ENCODE data around the gene DRAM2. TPM values are rescaled to one million over a fixed set of nuclear protein-coding genes. Genes with fewer than 3 reads are reported as not detected.

Gene DRAM2
- total and polyA plus RNA-seq, 9 of the 15 experiments (the other 6 are each of a cell fraction or from before 2014, with no cell fraction given) = 29.0 to 161 (median 53.5) TPM

DNA sequence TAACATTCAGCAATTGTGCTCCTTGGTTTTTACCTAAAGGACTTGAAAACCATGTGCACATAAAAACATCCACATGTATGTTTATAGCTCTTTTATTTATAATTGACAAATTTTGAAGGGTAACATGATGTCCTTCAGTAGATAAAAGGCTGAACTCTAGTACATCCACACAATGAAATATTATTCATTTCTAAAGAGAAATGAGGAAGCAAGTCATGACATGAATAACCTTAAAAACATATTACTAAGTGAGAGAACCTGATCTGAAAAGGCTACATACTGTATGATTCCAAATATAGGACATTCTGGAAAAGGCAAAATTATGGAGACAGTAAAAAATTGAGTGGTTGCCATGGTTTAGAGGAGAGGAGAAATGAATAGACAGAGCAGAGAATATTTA lies 50.3 kb downstream of the DRAM2 start (continued):
- TF ChIP-seq, protein P1, sequence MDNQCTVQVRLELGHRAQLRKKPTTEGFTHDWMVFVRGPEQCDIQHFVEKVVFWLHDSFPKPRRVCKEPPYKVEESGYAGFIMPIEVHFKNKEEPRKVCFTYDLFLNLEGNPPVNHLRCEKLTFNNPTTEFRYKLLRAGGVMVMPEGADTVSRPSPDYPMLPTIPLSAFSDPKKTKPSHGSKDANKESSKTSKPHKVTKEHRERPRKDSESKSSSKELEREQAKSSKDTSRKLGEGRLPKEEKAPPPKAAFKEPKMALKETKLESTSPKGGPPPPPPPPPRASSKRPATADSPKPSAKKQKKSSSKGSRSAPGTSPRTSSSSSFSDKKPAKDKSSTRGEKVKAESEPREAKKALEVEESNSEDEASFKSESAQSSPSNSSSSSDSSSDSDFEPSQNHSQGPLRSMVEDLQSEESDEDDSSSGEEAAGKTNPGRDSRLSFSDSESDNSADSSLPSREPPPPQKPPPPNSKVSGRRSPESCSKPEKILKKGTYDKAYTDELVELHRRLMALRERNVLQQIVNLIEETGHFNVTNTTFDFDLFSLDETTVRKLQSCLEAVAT (IDR thresholded peaks at IDR 0.05) = no peak
- TF ChIP-seq, protein P2, sequence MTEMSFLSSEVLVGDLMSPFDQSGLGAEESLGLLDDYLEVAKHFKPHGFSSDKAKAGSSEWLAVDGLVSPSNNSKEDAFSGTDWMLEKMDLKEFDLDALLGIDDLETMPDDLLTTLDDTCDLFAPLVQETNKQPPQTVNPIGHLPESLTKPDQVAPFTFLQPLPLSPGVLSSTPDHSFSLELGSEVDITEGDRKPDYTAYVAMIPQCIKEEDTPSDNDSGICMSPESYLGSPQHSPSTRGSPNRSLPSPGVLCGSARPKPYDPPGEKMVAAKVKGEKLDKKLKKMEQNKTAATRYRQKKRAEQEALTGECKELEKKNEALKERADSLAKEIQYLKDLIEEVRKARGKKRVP (CRISPR knock-in tag; IDR thresholded peaks at IDR 0.05) = no peak
- no peak for TF ChIP-seq CEBPB (tag; IDR thresholded peaks at IDR 0.05)

DNA sequence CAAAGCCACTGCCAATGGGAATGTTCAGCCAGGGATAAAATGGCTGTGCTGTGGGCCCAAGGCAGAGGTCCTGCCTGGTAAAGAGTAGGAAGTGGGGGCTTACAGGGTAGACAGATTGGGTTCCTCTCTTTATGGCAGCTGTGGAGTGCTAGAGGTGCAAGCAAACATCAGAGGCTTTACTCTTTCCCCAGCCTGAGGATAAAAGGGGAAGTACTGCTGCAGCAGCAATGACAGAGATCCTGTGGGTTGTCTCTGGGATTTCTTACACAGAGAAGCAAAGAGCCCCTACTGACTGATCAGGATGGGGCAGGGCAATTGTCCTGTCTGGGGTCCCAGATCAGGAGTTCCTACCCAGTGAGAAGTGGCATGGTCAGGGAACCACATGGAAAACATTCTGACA lies 54.2 kb downstream of the DRAM2 start:
- FAIRE-seq (no peak), ATAC-seq (no peak), DNase-seq (ENCODE audit: extremely low read depth in 1 of 4, low spot score in 3 of 4) (no peak)
- ChIA-PET POLR2A (interaction anchor here (1.4 kb wide), 1 partner anchor 14 kb away, joined by 3 read pairs; no protein-coding TSS in a partner anchor), CTCF (ENCODE audit: low intra/inter-chr PET ratio) (no interaction called here)
- in situ Hi-C loops (cut with MboI) (no loop called here), intact Hi-C loops (cut with micrococcal nuclease) (no loop called here)
- H3K79me2 ChIP-seq (ENCODE audit: control insufficient read depth, insufficient read depth, low read length) = no peaks in the 10 kb centered on the region
- H3K27ac ChIP-seq (ENCODE audit: extremely low read depth, low read depth, low read length) = no peak overlapping the region
- H2AFZ ChIP-seq (ENCODE audit: low read depth, low read length) = no peak overlapping the region
- no peaks in the 10 kb centered on the region for H3K27me3 ChIP-seq (ENCODE audit: control insufficient read depth in 2 of 2, insufficient read depth in 2 of 2, low read length in 2 of 2)
- no peaks in the 10 kb centered on the region for H4K20me1 ChIP-seq (replicated peaks; ENCODE audit: control insufficient read depth, insufficient read depth, low read length)
- H3K9me3 ChIP-seq (replicated peaks; ENCODE audit: control insufficient read depth, insufficient read depth, low read depth, low read length) = no peaks in the 10 kb centered on the region
- H3K9ac ChIP-seq (ENCODE audit: insufficient read depth in 1 of 2, low read depth in 2 of 2, low read length in 2 of 2) = no peak overlapping the region
- H3K4me1 ChIP-seq (replicated peaks in 1 of 2; ENCODE audit: control insufficient read depth in 2 of 2, insufficient read depth in 2 of 2, low read length in 2 of 2) = no peaks in the 10 kb centered on the region
- H3K9me1 ChIP-seq (ENCODE audit: control insufficient read depth, insufficient read depth, low read length) = no peaks in the 10 kb centered on the region
- H3K4me3 ChIP-seq = no peak overlapping the region
- no peaks in the 10 kb centered on the region for H3K36me3 ChIP-seq (ENCODE audit: control insufficient read depth, insufficient read depth, low read length)
- BruUV-seq (replicated peaks) = no TSS peak
- no peak overlapping the region for H3K4me2 ChIP-seq (ENCODE audit: insufficient read depth, low read length)
- no peak for TF ChIP-seq MAFF (IDR thresholded peaks at IDR 0.05; ENCODE audit: low read length)
- TF ChIP-seq KDM1A (IDR thresholded peaks at IDR 0.05) = no peak
- TF ChIP-seq, protein P3, sequence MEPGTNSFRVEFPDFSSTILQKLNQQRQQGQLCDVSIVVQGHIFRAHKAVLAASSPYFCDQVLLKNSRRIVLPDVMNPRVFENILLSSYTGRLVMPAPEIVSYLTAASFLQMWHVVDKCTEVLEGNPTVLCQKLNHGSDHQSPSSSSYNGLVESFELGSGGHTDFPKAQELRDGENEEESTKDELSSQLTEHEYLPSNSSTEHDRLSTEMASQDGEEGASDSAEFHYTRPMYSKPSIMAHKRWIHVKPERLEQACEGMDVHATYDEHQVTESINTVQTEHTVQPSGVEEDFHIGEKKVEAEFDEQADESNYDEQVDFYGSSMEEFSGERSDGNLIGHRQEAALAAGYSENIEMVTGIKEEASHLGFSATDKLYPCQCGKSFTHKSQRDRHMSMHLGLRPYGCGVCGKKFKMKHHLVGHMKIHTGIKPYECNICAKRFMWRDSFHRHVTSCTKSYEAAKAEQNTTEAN (CRISPR knock-in tag; IDR thresholded peaks at IDR 0.05) = no peak
- TF ChIP-seq GTF2E2 (tag; IDR thresholded peaks at IDR 0.05) = no peak
- no peak for TF ChIP-seq ERF (CRISPR knock-in tag; IDR thresholded peaks at IDR 0.05)
- TF ChIP-seq, protein P4, sequence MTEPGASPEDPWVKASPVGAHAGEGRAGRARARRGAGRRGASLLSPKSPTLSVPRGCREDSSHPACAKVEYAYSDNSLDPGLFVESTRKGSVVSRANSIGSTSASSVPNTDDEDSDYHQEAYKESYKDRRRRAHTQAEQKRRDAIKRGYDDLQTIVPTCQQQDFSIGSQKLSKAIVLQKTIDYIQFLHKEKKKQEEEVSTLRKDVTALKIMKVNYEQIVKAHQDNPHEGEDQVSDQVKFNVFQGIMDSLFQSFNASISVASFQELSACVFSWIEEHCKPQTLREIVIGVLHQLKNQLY (CRISPR knock-in tag; conservative IDR thresholded peaks at IDR 0.05) = no peak
- TF ChIP-seq, protein P5, sequence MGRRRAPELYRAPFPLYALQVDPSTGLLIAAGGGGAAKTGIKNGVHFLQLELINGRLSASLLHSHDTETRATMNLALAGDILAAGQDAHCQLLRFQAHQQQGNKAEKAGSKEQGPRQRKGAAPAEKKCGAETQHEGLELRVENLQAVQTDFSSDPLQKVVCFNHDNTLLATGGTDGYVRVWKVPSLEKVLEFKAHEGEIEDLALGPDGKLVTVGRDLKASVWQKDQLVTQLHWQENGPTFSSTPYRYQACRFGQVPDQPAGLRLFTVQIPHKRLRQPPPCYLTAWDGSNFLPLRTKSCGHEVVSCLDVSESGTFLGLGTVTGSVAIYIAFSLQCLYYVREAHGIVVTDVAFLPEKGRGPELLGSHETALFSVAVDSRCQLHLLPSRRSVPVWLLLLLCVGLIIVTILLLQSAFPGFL (CRISPR knock-in tag; IDR thresholded peaks at IDR 0.05) = no peak
- TF ChIP-seq THRAP3 (IDR thresholded peaks at IDR 0.05; ENCODE audit: borderline replicate concordance) = no peak
- TF ChIP-seq, protein P6, sequence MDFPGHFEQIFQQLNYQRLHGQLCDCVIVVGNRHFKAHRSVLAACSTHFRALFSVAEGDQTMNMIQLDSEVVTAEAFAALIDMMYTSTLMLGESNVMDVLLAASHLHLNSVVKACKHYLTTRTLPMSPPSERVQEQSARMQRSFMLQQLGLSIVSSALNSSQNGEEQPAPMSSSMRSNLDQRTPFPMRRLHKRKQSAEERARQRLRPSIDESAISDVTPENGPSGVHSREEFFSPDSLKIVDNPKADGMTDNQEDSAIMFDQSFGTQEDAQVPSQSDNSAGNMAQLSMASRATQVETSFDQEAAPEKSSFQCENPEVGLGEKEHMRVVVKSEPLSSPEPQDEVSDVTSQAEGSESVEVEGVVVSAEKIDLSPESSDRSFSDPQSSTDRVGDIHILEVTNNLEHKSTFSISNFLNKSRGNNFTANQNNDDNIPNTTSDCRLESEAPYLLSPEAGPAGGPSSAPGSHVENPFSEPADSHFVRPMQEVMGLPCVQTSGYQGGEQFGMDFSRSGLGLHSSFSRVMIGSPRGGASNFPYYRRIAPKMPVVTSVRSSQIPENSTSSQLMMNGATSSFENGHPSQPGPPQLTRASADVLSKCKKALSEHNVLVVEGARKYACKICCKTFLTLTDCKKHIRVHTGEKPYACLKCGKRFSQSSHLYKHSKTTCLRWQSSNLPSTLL (IDR thresholded peaks at IDR 0.05) = no peak

Data from K562 (cell line).